HepG2 (cell line): ENCODE data around the gene WSB1. TPM values are rescaled to one million over a fixed set of nuclear protein-coding genes. Genes with fewer than 3 reads are reported as not detected.
A peak's percentile ranks its signal among the peaks of the same experiment; 100 is the strongest.

Source experiments
- ARNT ChIP-seq: fragments of 450-650 bp; IDR thresholded peaks from 2 replicates; pipeline ENCODE4 v1.6.1; 2017
- ATF1 ChIP-seq: IDR thresholded peaks from 2 replicates; pipeline ENCODE4 v1.6.1; 2016; ENCODE audit warnings: mild to moderate bottlenecking, control low read depth
- ATM ChIP-seq: fragments of 450-650 bp; IDR thresholded peaks from 2 replicates; pipeline ENCODE4 v1.7.1; 2017; ENCODE audit warnings: mild to moderate bottlenecking, borderline replicate concordance
- EP300 ChIP-seq, 3 experiments: sonication (generic) in 1 of 3; formaldehyde crosslinking in 1 of 3; IDR thresholded peaks; 2 replicates each; pipeline versions ENCODE4 v1.5.1 to v1.6.1; 2011 to 2020; ENCODE audit warnings: low read depth in 2 of 3, low read length in 2 of 3, borderline replicate concordance in 1 of 3, improper control_type of control experiment in 1 of 3, mild to moderate bottlenecking in 1 of 3, missing genetic modification reagents in 1 of 3, moderate library complexity in 1 of 3
- GTF3A ChIP-seq: sonication (generic); formaldehyde crosslinking; conservative IDR thresholded peaks from 2 replicates; pipeline ENCODE4 v1.4.0; 2020; ENCODE audit warnings: mild to moderate bottlenecking, missing genetic modification reagents
- HNF4G ChIP-seq, 2 experiments: sonication (generic) in 1 of 2; formaldehyde crosslinking in 1 of 2; IDR thresholded peaks; 2 replicates each; pipeline versions ENCODE4 v1.4.0 to v1.6.1; 2011 to 2020; ENCODE audit warnings: borderline replicate concordance in 2 of 2, low read depth in 2 of 2, mild to moderate bottlenecking in 2 of 2, low read length in 1 of 2, missing genetic modification reagents in 1 of 2, moderate library complexity in 1 of 2
- HOXD1 ChIP-seq: sonication (generic); formaldehyde crosslinking; IDR thresholded peaks from 2 replicates; pipeline ENCODE4 v1.5.0; 2020; ENCODE audit warnings: missing genetic modification reagents
- IKZF4 ChIP-seq: sonication (generic); formaldehyde crosslinking; IDR thresholded peaks from 2 replicates; pipeline ENCODE4 v1.5.1; 2020; ENCODE audit warnings: borderline replicate concordance, mild to moderate bottlenecking, low read depth, missing genetic modification reagents; ENCODE audit errors: not compliant biosample characterization
- KDM2A ChIP-seq: sonication (generic); formaldehyde crosslinking; IDR thresholded peaks from 2 replicates; pipeline ENCODE4 v1.4.0; 2020; ENCODE audit warnings: low read depth, missing genetic modification reagents, borderline replicate concordance
- LBX2 ChIP-seq: sonication (generic); formaldehyde crosslinking; IDR thresholded peaks from 2 replicates; pipeline ENCODE4 v1.5.0; 2020; ENCODE audit warnings: missing genetic modification reagents, mild to moderate bottlenecking, borderline replicate concordance
- MYNN ChIP-seq: sonication (generic); formaldehyde crosslinking; IDR thresholded peaks from 2 replicates; pipeline ENCODE4 v1.4.0; 2020; ENCODE audit warnings: mild to moderate bottlenecking, low read depth, missing genetic modification reagents
- NCOA2 ChIP-seq: sonication (generic); formaldehyde crosslinking; IDR thresholded peaks from 2 replicates; pipeline ENCODE4 v1.8.0; 2022; ENCODE audit warnings: inconsistent platforms
- NR0B2 ChIP-seq: sonication (generic); formaldehyde crosslinking; IDR thresholded peaks from 2 replicates; pipeline ENCODE4 v1.4.0; 2020; ENCODE audit warnings: mild to moderate bottlenecking, missing genetic modification reagents
- NR3C1 ChIP-seq: sonication (generic); formaldehyde crosslinking; IDR thresholded peaks from 2 replicates; pipeline ENCODE4 v1.4.0; 2020; ENCODE audit warnings: missing genetic modification reagents
- SOX13 ChIP-seq, 3 experiments: fragments of 450-650 bp in 1 of 3; sonication (generic) in 1 of 3; formaldehyde crosslinking in 1 of 3; IDR thresholded peaks in 2 of 3; conservative IDR thresholded peaks in 1 of 3; 2 replicates each; pipeline versions ENCODE4 v1.5.0 to v1.6.1; 2016 to 2020; ENCODE audit warnings: antibody characterized with exemption in 1 of 3, mild to moderate bottlenecking in 1 of 3, missing compliant biosample characterization in 1 of 3, missing genetic modification reagents in 1 of 3, moderate library complexity in 1 of 3
- SOX5 ChIP-seq: IDR thresholded peaks from 2 replicates; pipeline ENCODE4 v1.6.1; 2016; ENCODE audit warnings: borderline replicate concordance
- TAF15 ChIP-seq: fragments of 200-400 bp; formaldehyde crosslinking; IDR thresholded peaks from one replicate; pipeline ENCODE4 v1.6.1; 2018; ENCODE audit warnings: mild to moderate bottlenecking, low read depth, low read length; ENCODE audit not compliant: poor library complexity, severe bottlenecking
- TBX2 ChIP-seq: sonication (generic); formaldehyde crosslinking; IDR thresholded peaks from 2 replicates; pipeline ENCODE4 v1.5.0; 2020; ENCODE audit warnings: missing genetic modification reagents, mild to moderate bottlenecking, borderline replicate concordance
- THAP11 ChIP-seq: IDR thresholded peaks from 2 replicates; pipeline ENCODE4 v1.6.1; 2016; ENCODE audit warnings: missing biosample characterization, missing genetic modification reagents
- ZBTB10 ChIP-seq: sonication (generic); formaldehyde crosslinking; IDR thresholded peaks from 2 replicates; pipeline ENCODE4 v1.4.0; 2020; ENCODE audit warnings: missing genetic modification reagents, borderline replicate concordance
- ZFP37 ChIP-seq: sonication (generic); formaldehyde crosslinking; IDR thresholded peaks from 2 replicates; pipeline ENCODE4 v1.4.0; 2020; ENCODE audit warnings: missing genetic modification reagents, borderline replicate concordance
- ZFX ChIP-seq: sonication (generic); formaldehyde crosslinking; IDR thresholded peaks from 2 replicates; pipeline ENCODE4 v1.4.0; 2020; ENCODE audit warnings: mild to moderate bottlenecking, low read depth, missing genetic modification reagents, moderate library complexity
- ZNF143 ChIP-seq: sonication (generic); formaldehyde crosslinking; IDR thresholded peaks from 2 replicates; pipeline ENCODE4 v1.4.0; 2020; ENCODE audit warnings: missing genetic modification reagents
- ZNF205 ChIP-seq: IDR thresholded peaks from 2 replicates; pipeline ENCODE4 v1.6.1; 2018; ENCODE audit warnings: missing biosample characterization, missing genetic modification reagents
- ZNF878 ChIP-seq: sonication (generic); formaldehyde crosslinking; IDR thresholded peaks from 2 replicates; pipeline ENCODE4 v1.8.1; 2023; ENCODE audit warnings: mild to moderate bottlenecking, missing genetic modification reagents, moderate library complexity
- ZSCAN25 ChIP-seq: sonication (generic); formaldehyde crosslinking; IDR thresholded peaks from 2 replicates; pipeline ENCODE4 v1.8.0; 2022; ENCODE audit warnings: mild to moderate bottlenecking, missing genetic modification reagents
- polyA plus RNA-seq, 8 experiments: library from polyadenylated mRNA; depleted of rRNA in 3 of 8; stranded (reverse) in 7 of 8; unstranded in 1 of 8; fragments of >200 nt; fragmentation: Illumina TruSeq in 4 of 8; extraction: Trizol in 4 of 8; gene quantifications; 2 replicates each; pipeline versions ENCODE4 v1.2.1 to v1.2.3, GENCODE V29; 2011 to 2016; ENCODE audit warnings: low read depth in 4 of 8, missing spikeins in 1 of 8, mixed read lengths in 1 of 8; ENCODE audit not compliant: insufficient read depth in 1 of 8
- total RNA-seq, 5 experiments: library from RNA; depleted of rRNA; stranded (reverse); fragments of >200 nt; fragmentation: Illumina TruSeq; extraction: Trizol; gene quantifications; 2 replicates each; pipeline ENCODE4 v1.2.3, GENCODE V29; 2016; ENCODE audit warnings: low read depth in 1 of 5

The WSB1 gene
- total and polyA plus RNA-seq, 2 of the 13 experiments (the other 11 are each of a cell fraction or from before 2014, with no cell fraction given) = 81.3 to 294 TPM

GRCh38 chr17:27353461-27354050 lies 59.6 kb downstream of the WSB1 start (continued):
- 0 out of 2 replicates have a peak, but pooled peaks have one; percentile 9 for TF ChIP-seq MYNN (CRISPR knock-in tag)
- no peak for TF ChIP-seq HOXD1
- TF ChIP-seq SOX13 (IDR thresholded peaks at IDR 0.05) = peak; percentile 17; the same call in 1 of the 2 replicates
- no peak; a peak in 1 of 4 replicates for TF ChIP-seq SOX13 (CRISPR knock-in tag; conservative IDR thresholded peaks at IDR 0.05 in 1 of 2, IDR thresholded peaks at IDR 0.05 in 1 of 2)
- no peak for TF ChIP-seq ZSCAN25 (CRISPR knock-in tag)
- TF ChIP-seq HNF4G (IDR thresholded peaks at IDR 0.05; ENCODE audit: borderline replicate concordance, low read depth, low read length) = no peak
- no peak for TF ChIP-seq HNF4G (CRISPR knock-in tag; IDR thresholded peaks at IDR 0.05; ENCODE audit: borderline replicate concordance, low read depth)
- TF ChIP-seq ATF1 (CRISPR knock-in tag) = 0 out of 2 replicates have a peak, but pooled peaks have one; percentile 6
- no peak for TF ChIP-seq ZNF205 (CRISPR knock-in tag)
- TF ChIP-seq ZBTB10 (CRISPR knock-in tag) = no peak
- no peak for TF ChIP-seq ARNT
- TF ChIP-seq IKZF4 (CRISPR knock-in tag) = no peak
- no peak for TF ChIP-seq NR0B2 (CRISPR knock-in tag)
- peak; percentile 11 to 21; a peak in 1 of 4 replicates for TF ChIP-seq EP300 (IDR thresholded peaks at IDR 0.05; ENCODE audit: low read depth in 2 of 2, low read length in 2 of 2)
- peak; percentile 51; the same call in 1 of the 2 replicates for TF ChIP-seq EP300 (CRISPR knock-in tag; IDR thresholded peaks at IDR 0.05; ENCODE audit: borderline replicate concordance)
- TF ChIP-seq SOX5 (CRISPR knock-in tag) = peak; percentile 57; the same call in 1 of the 2 replicates
- TF ChIP-seq ZFP37 = no peak
- TF ChIP-seq THAP11 (CRISPR knock-in tag) = peak; percentile 71
- no peak for TF ChIP-seq NCOA2 (CRISPR knock-in tag)
- no peak for TF ChIP-seq TAF15
- TF ChIP-seq GTF3A = no peak
- peak; percentile 86 for TF ChIP-seq ZFX (CRISPR knock-in tag)
- no peak for TF ChIP-seq ATM
- no peak for TF ChIP-seq TBX2 (CRISPR knock-in tag)
- no peak for TF ChIP-seq LBX2 (CRISPR knock-in tag)
- TF ChIP-seq NR3C1 = no peak
- no peak for TF ChIP-seq ZNF878 (CRISPR knock-in tag)
- TF ChIP-seq KDM2A (CRISPR knock-in tag) = peak; percentile 74; the same call in 1 of the 2 replicates
- TF ChIP-seq ZNF143 (CRISPR knock-in tag) = no peak
